ENCODE results near the gene ANKIB1.

The ANKIB1 gene

GRCh38 chr7:92245487-92246359, at the start of gene ANKIB1, which contains the start of gene KRIT1:
Gene ANKIB1, plus strand, starts transcription at chr7:92245974. Its CDS starts 49,005 bp downstream, at chr7:92294979.
Gene KRIT1, minus strand, starts transcription at chr7:92245914. Its CDS starts 3,779 bp downstream, at chr7:92242135.
- Histone ChIP-seq H3K27me3 (ENCODE audit: control insufficient read depth in 2 of 2, insufficient read depth in 2 of 2, low read length in 2 of 2) (no peaks in the 10 kb centered on the region), H3K4me3 (ENCODE audit: low read length in 2 of 2) (peak within 1 kb of the TSS; percentile 87 to 98), H3K4me1 (ENCODE audit: control insufficient read depth in 2 of 2, insufficient read depth in 2 of 2, low read length in 2 of 2) (peaks cover 15 to 23% of the 10 kb centered on the region in 2 donors), H3K9ac (ENCODE audit: low read depth in 1 of 2, low read length in 2 of 2) (peak within 1 kb of the TSS; percentile 90 to 95), H3K27ac (ENCODE audit: low read depth in 2 of 2, low read length in 2 of 2) (peak within 1 kb of the TSS; percentile 91 to 92), H3K36me3 (ENCODE audit: control insufficient read depth in 2 of 2, insufficient read depth in 2 of 2, low read length in 2 of 2) (peaks cover 3 to 6% of the 10 kb centered on the region in 2 donors), H3K9me3 (ENCODE audit: control insufficient read depth in 2 of 2, low read length in 2 of 2) (no peaks in the 10 kb centered on the region)

GRCh38 chr7:92200791-92201190, 45.0 kb upstream of the ANKIB1 start:
- H3K36me3 ChIP-seq (ENCODE audit: control insufficient read depth in 2 of 2, insufficient read depth in 2 of 2, low read length in 2 of 2), result peaks cover 13 to 30% of the 10 kb centered on the region in 2 donors
- H3K4me3 ChIP-seq (ENCODE audit: low read length in 2 of 2), result no peak overlapping the region
- no peak overlapping the region for H3K9ac ChIP-seq (ENCODE audit: low read depth in 1 of 2, low read length in 2 of 2)
- no peaks in the 10 kb centered on the region for H3K9me3 ChIP-seq (ENCODE audit: control insufficient read depth in 2 of 2, low read length in 2 of 2)
- H3K27ac ChIP-seq (ENCODE audit: low read depth in 2 of 2, low read length in 2 of 2), result no peak overlapping the region
- H3K4me1 ChIP-seq (ENCODE audit: control insufficient read depth in 2 of 2, insufficient read depth in 2 of 2, low read length in 2 of 2), result no peaks in the 10 kb centered on the region
- no peaks in the 10 kb centered on the region for H3K27me3 ChIP-seq (ENCODE audit: control insufficient read depth in 2 of 2, insufficient read depth in 2 of 2, low read length in 2 of 2)

- Histone ChIP-seq H3K9me3 (ENCODE audit: control insufficient read depth in 2 of 2, low read length in 2 of 2) (peaks cover 0 to 2% of the 10 kb centered on the region in 2 donors), H3K4me1 (ENCODE audit: control insufficient read depth in 2 of 2, insufficient read depth in 2 of 2, low read length in 2 of 2) (no peaks in the 10 kb centered on the region), H3K9ac (ENCODE audit: low read depth in 1 of 2, low read length in 2 of 2) (no peak overlapping the region), H3K27me3 (ENCODE audit: control insufficient read depth in 2 of 2, insufficient read depth in 2 of 2, low read length in 2 of 2) (no peaks in the 10 kb centered on the region), H3K4me3 (ENCODE audit: low read length in 2 of 2) (no peak overlapping the region), H3K36me3 (ENCODE audit: control insufficient read depth in 2 of 2, insufficient read depth in 2 of 2, low read length in 2 of 2) (peaks cover 25 to 33% of the 10 kb centered on the region in 2 donors), H3K27ac (ENCODE audit: low read depth in 2 of 2, low read length in 2 of 2) (no peak overlapping the region)
Measured at GRCh38 chr7:92205987-92206386, 39.8 kb upstream of the ANKIB1 start.

- H3K27ac ChIP-seq (ENCODE audit: low read depth in 2 of 2, low read length in 2 of 2), result no peak overlapping the region
- H3K36me3 ChIP-seq (ENCODE audit: control insufficient read depth in 2 of 2, insufficient read depth in 2 of 2, low read length in 2 of 2), result peaks cover 29 to 35% of the 10 kb centered on the region in 2 donors
- H3K4me1 ChIP-seq (ENCODE audit: control insufficient read depth in 2 of 2, insufficient read depth in 2 of 2, low read length in 2 of 2), result no peaks in the 10 kb centered on the region
- H3K9me3 ChIP-seq (ENCODE audit: control insufficient read depth in 2 of 2, low read length in 2 of 2), result peaks cover 0 to 2% of the 10 kb centered on the region in 2 donors
- no peak overlapping the region for H3K9ac ChIP-seq (ENCODE audit: low read depth in 1 of 2, low read length in 2 of 2)
- H3K27me3 ChIP-seq (ENCODE audit: control insufficient read depth in 2 of 2, insufficient read depth in 2 of 2, low read length in 2 of 2), result no peaks in the 10 kb centered on the region
- H3K4me3 ChIP-seq (ENCODE audit: low read length in 2 of 2), result no peak overlapping the region
Measured at GRCh38 chr7:92206672-92207071, 39.1 kb upstream of the ANKIB1 start.

GRCh38 chr7:92221766-92222165, 24.0 kb upstream of the ANKIB1 start:
- Histone ChIP-seq H3K9ac (ENCODE audit: low read depth in 1 of 2, low read length in 2 of 2) (no peak overlapping the region), H3K4me1 (ENCODE audit: control insufficient read depth in 2 of 2, insufficient read depth in 2 of 2, low read length in 2 of 2) (no peaks in the 10 kb centered on the region), H3K4me3 (ENCODE audit: low read length in 2 of 2) (no peak overlapping the region), H3K27me3 (ENCODE audit: control insufficient read depth in 2 of 2, insufficient read depth in 2 of 2, low read length in 2 of 2) (no peaks in the 10 kb centered on the region), H3K36me3 (ENCODE audit: control insufficient read depth in 2 of 2, insufficient read depth in 2 of 2, low read length in 2 of 2) (peaks cover 44 to 75% of the 10 kb centered on the region in 2 donors), H3K27ac (ENCODE audit: low read depth in 2 of 2, low read length in 2 of 2) (no peak overlapping the region), H3K9me3 (ENCODE audit: control insufficient read depth in 2 of 2, low read length in 2 of 2) (no peaks in the 10 kb centered on the region)

GRCh38 chr7:92226981-92227380, 18.8 kb upstream of the ANKIB1 start:
- Histone ChIP-seq H3K36me3 (ENCODE audit: control insufficient read depth in 2 of 2, insufficient read depth in 2 of 2, low read length in 2 of 2) (peaks cover 28 to 43% of the 10 kb centered on the region in 2 donors), H3K27ac (ENCODE audit: low read depth in 2 of 2, low read length in 2 of 2) (no peak overlapping the region), H3K27me3 (ENCODE audit: control insufficient read depth in 2 of 2, insufficient read depth in 2 of 2, low read length in 2 of 2) (no peaks in the 10 kb centered on the region), H3K9me3 (ENCODE audit: control insufficient read depth in 2 of 2, low read length in 2 of 2) (no peaks in the 10 kb centered on the region), H3K9ac (ENCODE audit: low read depth in 1 of 2, low read length in 2 of 2) (no peak overlapping the region), H3K4me3 (ENCODE audit: low read length in 2 of 2) (no peak overlapping the region), H3K4me1 (ENCODE audit: control insufficient read depth in 2 of 2, insufficient read depth in 2 of 2, low read length in 2 of 2) (no peaks in the 10 kb centered on the region)

GRCh38 chr7:92228100-92228499, 17.7 kb upstream of the ANKIB1 start:
- no peaks in the 10 kb centered on the region for H3K4me1 ChIP-seq (ENCODE audit: control insufficient read depth in 2 of 2, insufficient read depth in 2 of 2, low read length in 2 of 2)
- H3K9ac ChIP-seq (ENCODE audit: low read depth in 1 of 2, low read length in 2 of 2), result no peak overlapping the region
- no peak overlapping the region for H3K4me3 ChIP-seq (ENCODE audit: low read length in 2 of 2)
- H3K36me3 ChIP-seq (ENCODE audit: control insufficient read depth in 2 of 2, insufficient read depth in 2 of 2, low read length in 2 of 2), result peaks cover 27 to 40% of the 10 kb centered on the region in 2 donors
- H3K27ac ChIP-seq (ENCODE audit: low read depth in 2 of 2, low read length in 2 of 2), result no peak overlapping the region
- no peaks in the 10 kb centered on the region for H3K9me3 ChIP-seq (ENCODE audit: control insufficient read depth in 2 of 2, low read length in 2 of 2)
- no peaks in the 10 kb centered on the region for H3K27me3 ChIP-seq (ENCODE audit: control insufficient read depth in 2 of 2, insufficient read depth in 2 of 2, low read length in 2 of 2)

- H3K27me3 ChIP-seq (ENCODE audit: control insufficient read depth in 2 of 2, insufficient read depth in 2 of 2, low read length in 2 of 2), result no peaks in the 10 kb centered on the region
- no peaks in the 10 kb centered on the region for H3K9me3 ChIP-seq (ENCODE audit: control insufficient read depth in 2 of 2, low read length in 2 of 2)
- H3K27ac ChIP-seq (ENCODE audit: low read depth in 2 of 2, low read length in 2 of 2), result no peak overlapping the region
- H3K36me3 ChIP-seq (ENCODE audit: control insufficient read depth in 2 of 2, insufficient read depth in 2 of 2, low read length in 2 of 2), result peaks cover 25 to 38% of the 10 kb centered on the region in 2 donors
- no peak overlapping the region for H3K9ac ChIP-seq (ENCODE audit: low read depth in 1 of 2, low read length in 2 of 2)
- H3K4me3 ChIP-seq (ENCODE audit: low read length in 2 of 2), result no peak overlapping the region
- H3K4me1 ChIP-seq (ENCODE audit: control insufficient read depth in 2 of 2, insufficient read depth in 2 of 2, low read length in 2 of 2), result no peaks in the 10 kb centered on the region
Measured at GRCh38 chr7:92228742-92229141, 17.0 kb upstream of the ANKIB1 start.

GRCh38 chr7:92230547-92230946, 15.2 kb upstream of the ANKIB1 start:
- H3K9ac ChIP-seq (ENCODE audit: low read depth in 1 of 2, low read length in 2 of 2), result no peak overlapping the region
- no peak overlapping the region for H3K4me3 ChIP-seq (ENCODE audit: low read length in 2 of 2)
- H3K27me3 ChIP-seq (ENCODE audit: control insufficient read depth in 2 of 2, insufficient read depth in 2 of 2, low read length in 2 of 2), result no peaks in the 10 kb centered on the region
- H3K9me3 ChIP-seq (ENCODE audit: control insufficient read depth in 2 of 2, low read length in 2 of 2), result no peaks in the 10 kb centered on the region
- H3K4me1 ChIP-seq (ENCODE audit: control insufficient read depth in 2 of 2, insufficient read depth in 2 of 2, low read length in 2 of 2), result no peaks in the 10 kb centered on the region
- H3K27ac ChIP-seq (ENCODE audit: low read depth in 2 of 2, low read length in 2 of 2), result no peak overlapping the region
- H3K36me3 ChIP-seq (ENCODE audit: control insufficient read depth in 2 of 2, insufficient read depth in 2 of 2, low read length in 2 of 2), result peaks cover 27 to 35% of the 10 kb centered on the region in 2 donors

GRCh38 chr7:92242972-92243371, 2.8 kb upstream of the ANKIB1 start:
- Histone ChIP-seq H3K9me3 (ENCODE audit: control insufficient read depth in 2 of 2, low read length in 2 of 2) (no peaks in the 10 kb centered on the region), H3K27me3 (ENCODE audit: control insufficient read depth in 2 of 2, insufficient read depth in 2 of 2, low read length in 2 of 2) (no peaks in the 10 kb centered on the region), H3K36me3 (ENCODE audit: control insufficient read depth in 2 of 2, insufficient read depth in 2 of 2, low read length in 2 of 2) (peaks cover 14 to 30% of the 10 kb centered on the region in 2 donors), H3K9ac (ENCODE audit: low read depth in 1 of 2, low read length in 2 of 2) (no peak overlapping the region), H3K4me3 (ENCODE audit: low read length in 2 of 2) (no peak overlapping the region), H3K27ac (ENCODE audit: low read depth in 2 of 2, low read length in 2 of 2) (no peak overlapping the region), H3K4me1 (ENCODE audit: control insufficient read depth in 2 of 2, insufficient read depth in 2 of 2, low read length in 2 of 2) (peaks cover 15 to 22% of the 10 kb centered on the region in 2 donors)

Data from mucosa of rectum (tissue), 2 donors.